NB4 (cell line): ENCODE data around the gene IRAK3.
"Not testable (repeated sequence)": the region's sequence is repeated elsewhere in the genome, so short reads cannot be mapped to it uniquely, and the experiment has no call there.

Source experiments
- CTCF ChIP-seq: IDR thresholded peaks from one replicate; pipeline ENCODE4 v1.5.1; 2012; ENCODE audit warnings: low read depth, low read length
- MAX ChIP-seq: IDR thresholded peaks from 2 replicates; pipeline ENCODE4 v1.6.1; 2011; ENCODE audit warnings: low read depth, low read length
- MYC ChIP-seq: IDR thresholded peaks from 2 replicates; pipeline ENCODE4 v1.6.1; 2011; ENCODE audit warnings: low read depth, low read length
- POLR2A ChIP-seq: IDR thresholded peaks from 2 replicates; pipeline ENCODE4 v1.6.1; 2011; ENCODE audit warnings: mild to moderate bottlenecking; ENCODE audit not compliant: insufficient read length; ENCODE audit errors: extremely low read depth

GRCh38 chr12:66213011-66213410 lies 24.0 kb downstream of the IRAK3 start:
- not testable (repeated sequence) for TF ChIP-seq POLR2A, MAX, CTCF, MYC
